Endothelial cell of umbilical vein (primary cell): ENCODE measurements around the gene SCN11A. TPM values are rescaled to one million over a fixed set of nuclear protein-coding genes. Genes with fewer than 3 reads are reported as not detected.

Experiments
- BruUV-seq: library from RNA; stranded (reverse); fragments of 400-500 nt; replicated peaks from 2 replicates; lab custom pipeline; 2021; lab: Mats Ljungman, UMichigan
- CTCF ChIA-PET: fragments of 300-600, 350-600 bp; sonication (Branson Sonifier 250); formaldehyde crosslinking; loops from one replicate; lab custom pipeline; 2021; ENCODE audit warnings: antibody characterized with exemption, inconsistent platforms; lab: Charles Lee
- POLR2A ChIA-PET: fragments of 300-600, 350-600 bp; sonication (Branson Sonifier 250); formaldehyde crosslinking; loops from one replicate; lab custom pipeline; 2021; ENCODE audit warnings: antibody characterized with exemption, inconsistent platforms; lab: Charles Lee
- DNase-seq: peaks from one replicate; pipeline ENCODE4 v3.0.0-alpha.2; 2011; ENCODE audit warnings: low read depth, low spot score
- FAIRE-seq: peaks from 2 replicates; lab custom pipeline; 2011; peaks lifted over from hg19 to GRCh38; lab: Jason Lieb, UNC
- H2AFZ ChIP-seq: 2 replicates; pipeline ENCODE4 v1.6.0; 2012; ENCODE audit warnings: low read depth, low read length, control low read depth, inconsistent platforms
- H3K27ac ChIP-seq: 2 replicates; pipeline ENCODE4 v1.5.1; 2011; ENCODE audit warnings: low read depth, mild to moderate bottlenecking, control low read depth, low read length, moderate library complexity; ENCODE audit not compliant: insufficient read depth
- H3K27me3 ChIP-seq, 2 experiments: 2 replicates each; pipeline versions ENCODE4 v1.6.0 to v1.6.1; 2011; ENCODE audit warnings: low read length in 2 of 2, mixed read lengths in 1 of 2; ENCODE audit not compliant: control insufficient read depth in 2 of 2, insufficient read depth in 2 of 2
- H3K36me3 ChIP-seq, 2 experiments: 2 replicates in 1 of 2; 3 replicates in 1 of 2; pipeline ENCODE4 v1.5.1; 2011; ENCODE audit warnings: low read length in 2 of 2, mild to moderate bottlenecking in 1 of 2, moderate library complexity in 1 of 2; ENCODE audit not compliant: control insufficient read depth in 2 of 2, insufficient read depth in 2 of 2; ENCODE audit errors: extremely low read depth in 1 of 2
- H3K4me1 ChIP-seq: 3 replicates; pipeline ENCODE4 v1.5.1; 2011; ENCODE audit warnings: mild to moderate bottlenecking, low read length; ENCODE audit not compliant: control insufficient read depth, insufficient read depth; ENCODE audit errors: extremely low read depth
- H3K4me2 ChIP-seq: 2 replicates; pipeline ENCODE4 v1.6.1; 2011; ENCODE audit warnings: low read length, control low read depth, mixed read lengths; ENCODE audit not compliant: insufficient read depth
- H3K4me3 ChIP-seq, 3 experiments: fragments of 200-600 bp in 1 of 3; sonication (generic), shearing (Covaris generic) in 1 of 3; replicated peaks in 1 of 3; 2 replicates each; pipeline ENCODE4 v1.5.1; 2011 to 2016; ENCODE audit warnings: control low read depth in 3 of 3, low read length in 3 of 3, mild to moderate bottlenecking in 2 of 3, inconsistent platforms in 1 of 3, low read depth in 1 of 3, moderate library complexity in 1 of 3; ENCODE audit not compliant: insufficient read depth in 1 of 3
- H3K79me2 ChIP-seq: 2 replicates; pipeline ENCODE4 v1.6.0; 2012; ENCODE audit warnings: low read length, inconsistent platforms; ENCODE audit not compliant: control insufficient read depth, insufficient read depth
- H3K9ac ChIP-seq: replicated peaks from 2 replicates; pipeline ENCODE3; 2011; ENCODE audit warnings: low read length, control low read depth; ENCODE audit not compliant: insufficient read depth; ENCODE audit errors: extremely low read depth
- H3K9me1 ChIP-seq: replicated peaks from 3 replicates; pipeline ENCODE4 v1.6.0; 2011; ENCODE audit warnings: mild to moderate bottlenecking, low read length; ENCODE audit not compliant: control insufficient read depth, insufficient read depth; ENCODE audit errors: extremely low read depth
- H3K9me3 ChIP-seq: replicated peaks from 2 replicates; pipeline ENCODE4 v1.5.1; 2012; ENCODE audit warnings: low read length, inconsistent platforms; ENCODE audit not compliant: control insufficient read depth, insufficient read depth
- H4K20me1 ChIP-seq: replicated peaks from 2 replicates; pipeline ENCODE3; 2011; ENCODE audit warnings: mild to moderate bottlenecking, low read length; ENCODE audit not compliant: control insufficient read depth, insufficient read depth; ENCODE audit errors: extremely low read depth
- EZH2 ChIP-seq: IDR thresholded peaks from 2 replicates; pipeline ENCODE4 v1.6.1; 2012; ENCODE audit warnings: borderline replicate concordance, low read depth, mild to moderate bottlenecking, moderate library complexity, low read length, inconsistent platforms; ENCODE audit not compliant: severe bottlenecking
- FOS ChIP-seq: IDR thresholded peaks from 2 replicates; pipeline ENCODE4 v1.6.1; 2011; ENCODE audit warnings: mild to moderate bottlenecking, low read length, moderate library complexity, borderline replicate concordance; ENCODE audit not compliant: insufficient read depth
- GATA2 ChIP-seq: IDR thresholded peaks from 2 replicates; pipeline ENCODE4 v1.7.0; 2011; ENCODE audit warnings: low read depth, mild to moderate bottlenecking, moderate library complexity, mixed read lengths, low read length; ENCODE audit not compliant: insufficient read length, insufficient read depth
- JUN ChIP-seq: IDR thresholded peaks from 2 replicates; pipeline ENCODE4 v1.6.1; 2011; ENCODE audit warnings: borderline replicate concordance, low read depth; ENCODE audit not compliant: insufficient read length, insufficient read depth
- MYC ChIP-seq: IDR thresholded peaks from one replicate; pipeline ENCODE4 v1.6.1; 2011; ENCODE audit warnings: mild to moderate bottlenecking, low read depth, low read length
- POLR2A ChIP-seq: IDR thresholded peaks from 2 replicates; pipeline ENCODE4 v1.6.1; 2012; ENCODE audit warnings: low read depth, mild to moderate bottlenecking, control low read depth, low read length
- POLR2AphosphoS5 ChIP-seq: IDR thresholded peaks from 2 replicates; pipeline ENCODE4 v1.6.1; 2012; ENCODE audit warnings: low read depth, mild to moderate bottlenecking, control low read depth, low read length, moderate library complexity; ENCODE audit not compliant: insufficient read depth
- dilution Hi-C: fragments of 300-500 bp; cut with MboI; formaldehyde crosslinking; loops from one replicate; pipeline ENCODE4 v1.15.0; 2019; ENCODE audit warnings: low sequenced_read_pairs; ENCODE audit not compliant: extremely low pct_ligation_motif_present
- intact Hi-C: fragments of 100-400 bp; cut with micrococcal nuclease; formaldehyde crosslinking; loops from one replicate; pipeline ENCODE4 v1.10.0; 2022
- polyA plus RNA-seq, 4 experiments: library from polyadenylated mRNA; depleted of rRNA in 3 of 4; stranded (reverse) in 3 of 4; unstranded in 1 of 4; fragments of >200 nt; gene quantifications; 2 replicates each; pipeline versions ENCODE4 v1.2.1 to v1.2.3, GENCODE V29; 2011 to 2012; ENCODE audit warnings: missing spikeins in 1 of 4
- total RNA-seq: library from RNA; stranded (reverse); gene quantifications from 2 replicates; pipeline ENCODE4 v1.2.3, GENCODE V29; 2021
- TF ChIP-seq, protein P1 (sequence below), 2 donors: IDR thresholded peaks; 1 replicate in 1 of 2; 2 replicates in 1 of 2; pipeline ENCODE4 v1.5.1; 2011; ENCODE audit warnings: low read length in 2 of 2, mild to moderate bottlenecking in 2 of 2, moderate library complexity in 2 of 2, control low read depth in 1 of 2, inconsistent platforms in 1 of 2, low read depth in 1 of 2; ENCODE audit not compliant: insufficient read depth in 1 of 2; ENCODE audit errors: extremely low read depth in 1 of 2
- TF ChIP-seq, protein P2 (sequence below): IDR thresholded peaks from 2 replicates; pipeline ENCODE4 v1.6.1; 2011; ENCODE audit not compliant: insufficient read depth, insufficient read length

The SCN11A gene
- total and polyA plus RNA-seq, 2 donors (not counting 3 experiments of a cell fraction or from before 2014, with no cell fraction given), result 0.06 to 0.07 TPM

DNA sequence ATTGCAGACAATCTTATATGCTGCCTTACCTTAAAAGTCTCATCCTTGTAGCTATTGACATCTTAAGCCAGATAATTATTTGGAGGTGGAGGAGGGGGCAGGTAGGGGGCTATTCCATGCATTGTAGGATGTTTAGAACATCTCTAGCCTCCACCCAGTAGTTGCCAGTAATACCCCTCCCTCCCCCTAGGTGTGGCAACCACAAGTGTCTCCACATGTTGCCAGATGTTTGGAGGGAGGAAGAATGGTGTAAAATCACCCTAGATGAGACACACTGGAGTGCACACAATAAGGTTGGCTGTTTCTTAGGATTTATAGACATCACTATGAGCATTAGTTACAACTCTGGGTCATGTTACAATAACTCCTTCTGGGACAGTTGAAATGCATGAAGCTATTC lies 28.3 kb upstream of the SCN11A start:
- intact Hi-C loops, result no loop called here
- peaks cover 3 to 8% of the 10 kb centered on the region in 2 experiments for H3K36me3 ChIP-seq
- no peak for TF ChIP-seq POLR2A
- TF ChIP-seq POLR2AphosphoS5, result no peak
- H3K4me3 ChIP-seq, result no peak overlapping the region
- H3K9me1 ChIP-seq, result no peaks in the 10 kb centered on the region
- peaks cover 6% of the 10 kb centered on the region for H3K4me1 ChIP-seq
- H3K9me3 ChIP-seq, result no peaks in the 10 kb centered on the region
- H3K79me2 ChIP-seq, result no peaks in the 10 kb centered on the region
- BruUV-seq, result no TSS peak
- no peak for FAIRE-seq
- no peak overlapping the region for H3K27ac ChIP-seq
- no peak overlapping the region for H3K9ac ChIP-seq
- no peak overlapping the region for H2AFZ ChIP-seq
- no peaks in the 10 kb centered on the region for H3K27me3 ChIP-seq
- ChIA-PET POLR2A (no interaction called here), CTCF (interaction anchor here (0.7 to 4.2 kb wide), 3 partner anchors 9 to 211 kb away, joined by 3 to 22 read pairs (median 3); no protein-coding TSS in a partner anchor)
- no peaks in the 10 kb centered on the region for H4K20me1 ChIP-seq
- DNase-seq, result no peak
- dilution Hi-C loops, result no loop called here
- no peak overlapping the region for H3K4me2 ChIP-seq

DNA sequence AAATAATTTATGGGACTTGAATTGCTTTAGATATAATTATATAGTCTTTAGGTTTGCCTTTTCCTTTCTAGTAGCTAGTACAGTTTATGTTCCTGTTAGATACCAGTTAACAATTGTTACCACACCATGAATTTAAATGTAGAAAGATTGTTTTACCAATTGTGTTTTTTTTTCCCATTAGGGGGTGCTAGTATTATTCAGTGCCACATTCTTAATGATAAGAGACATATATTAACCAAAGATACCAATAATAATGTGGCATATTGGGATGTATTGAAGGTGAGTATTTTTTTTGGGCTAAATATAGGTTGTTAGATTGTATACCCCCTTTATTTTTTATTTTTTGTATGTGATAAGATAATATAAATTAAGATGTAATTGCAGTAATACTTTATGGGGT lies 27.8 kb upstream of the SCN11A start:
- no TSS peak for BruUV-seq
- CTCF ChIA-PET, result interaction anchor here (0.7 to 4.2 kb wide), 3 partner anchors 9 to 212 kb away, joined by 3 to 22 read pairs (median 3); no protein-coding TSS in a partner anchor
- DNase-seq (no peak), FAIRE-seq (no peak)
- Histone ChIP-seq H2AFZ (no peak overlapping the region), H3K4me1 (peaks cover 6% of the 10 kb centered on the region), H3K27ac (no peak overlapping the region), H3K36me3 (peaks cover 3 to 8% of the 10 kb centered on the region in 2 experiments), H3K9me1 (no peaks in the 10 kb centered on the region), H3K4me2 (no peak overlapping the region), H3K79me2 (no peaks in the 10 kb centered on the region), H3K4me3 (no peak overlapping the region), H4K20me1 (no peaks in the 10 kb centered on the region), H3K9ac (no peak overlapping the region), H3K27me3 (no peaks in the 10 kb centered on the region), H3K9me3 (no peaks in the 10 kb centered on the region)
- intact Hi-C loops, result no loop called here
- dilution Hi-C loops, result no loop called here
- TF ChIP-seq FOS (no peak), GATA2 (no peak), POLR2AphosphoS5 (no peak), JUN (no peak), EZH2 (no peak), POLR2A (no peak), MYC (no peak)
- TF ChIP-seq, protein P1, sequence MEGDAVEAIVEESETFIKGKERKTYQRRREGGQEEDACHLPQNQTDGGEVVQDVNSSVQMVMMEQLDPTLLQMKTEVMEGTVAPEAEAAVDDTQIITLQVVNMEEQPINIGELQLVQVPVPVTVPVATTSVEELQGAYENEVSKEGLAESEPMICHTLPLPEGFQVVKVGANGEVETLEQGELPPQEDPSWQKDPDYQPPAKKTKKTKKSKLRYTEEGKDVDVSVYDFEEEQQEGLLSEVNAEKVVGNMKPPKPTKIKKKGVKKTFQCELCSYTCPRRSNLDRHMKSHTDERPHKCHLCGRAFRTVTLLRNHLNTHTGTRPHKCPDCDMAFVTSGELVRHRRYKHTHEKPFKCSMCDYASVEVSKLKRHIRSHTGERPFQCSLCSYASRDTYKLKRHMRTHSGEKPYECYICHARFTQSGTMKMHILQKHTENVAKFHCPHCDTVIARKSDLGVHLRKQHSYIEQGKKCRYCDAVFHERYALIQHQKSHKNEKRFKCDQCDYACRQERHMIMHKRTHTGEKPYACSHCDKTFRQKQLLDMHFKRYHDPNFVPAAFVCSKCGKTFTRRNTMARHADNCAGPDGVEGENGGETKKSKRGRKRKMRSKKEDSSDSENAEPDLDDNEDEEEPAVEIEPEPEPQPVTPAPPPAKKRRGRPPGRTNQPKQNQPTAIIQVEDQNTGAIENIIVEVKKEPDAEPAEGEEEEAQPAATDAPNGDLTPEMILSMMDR (IDR thresholded peaks at IDR 0.05; ENCODE audit: extremely low read depth in 1 of 2, insufficient read depth in 1 of 2, low read depth in 1 of 2, low read length in 2 of 2), result no peak
- TF ChIP-seq, protein P2, sequence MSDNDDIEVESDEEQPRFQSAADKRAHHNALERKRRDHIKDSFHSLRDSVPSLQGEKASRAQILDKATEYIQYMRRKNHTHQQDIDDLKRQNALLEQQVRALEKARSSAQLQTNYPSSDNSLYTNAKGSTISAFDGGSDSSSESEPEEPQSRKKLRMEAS, result no peak
- POLR2A ChIA-PET, result no interaction called here
